ENCODE results near the gene FAM20C. TPM values are rescaled to one million over a fixed set of nuclear protein-coding genes. Genes with fewer than 3 reads are reported as not detected.

The FAM20C gene
- total RNA-seq, 1 donor from 2014 or later, result 90.8 TPM

DNA sequence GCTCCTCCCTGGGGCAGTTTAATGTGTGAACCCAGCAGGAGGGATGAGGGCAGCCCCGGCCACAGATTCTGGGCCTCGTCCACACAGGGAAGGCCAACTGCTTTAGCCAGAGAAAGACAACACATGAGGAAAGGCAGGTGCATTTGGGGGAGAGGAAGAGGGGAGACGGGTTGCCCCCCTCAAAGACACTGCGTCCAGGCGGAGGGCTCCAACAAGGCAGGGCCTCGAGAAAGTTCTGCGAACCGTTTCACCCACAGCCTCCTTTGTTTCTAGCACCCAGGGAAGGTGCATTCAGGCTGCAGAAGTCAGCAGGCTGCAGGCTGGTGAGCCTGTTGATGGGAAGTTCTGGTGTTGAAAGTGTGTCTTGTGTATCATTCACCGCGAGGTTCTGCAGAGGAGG lies 107.7 kb downstream of the FAM20C start:
- Histone ChIP-seq H3K27me3 (no peaks in the 10 kb centered on the region), H3K4me3 (no peak overlapping the region), H3K27ac (no peak overlapping the region), H3K9me3 (no peaks in the 10 kb centered on the region), H3K4me1 (no peaks in the 10 kb centered on the region), H3K36me3 (no peaks in the 10 kb centered on the region)
- DNase-seq (ENCODE audit: low spot score in 2 of 2), result no peak
- intact Hi-C loops (cut with DNase I), result no loop called here
- TF ChIP-seq CTCF (IDR thresholded peaks at IDR 0.05), result no peak

- Histone ChIP-seq H3K27me3 (no peaks in the 10 kb centered on the region), H3K4me3 (no peak overlapping the region), H3K36me3 (no peaks in the 10 kb centered on the region), H3K9me3 (no peaks in the 10 kb centered on the region), H3K4me1 (no peaks in the 10 kb centered on the region), H3K27ac (no peak overlapping the region)
- TF ChIP-seq CTCF (IDR thresholded peaks at IDR 0.05), result no peak
- intact Hi-C loops (cut with DNase I), result no loop called here
- DNase-seq (ENCODE audit: low spot score in 2 of 2), result no peak
Measured at GRCh38 chr7:300546-301290, 108.3 kb downstream of the FAM20C start.

- no peak overlapping the region for H3K4me3 ChIP-seq
- no peaks in the 10 kb centered on the region for H3K27me3 ChIP-seq
- no peak for DNase-seq (ENCODE audit: low spot score in 2 of 2)
- no peaks in the 10 kb centered on the region for H3K36me3 ChIP-seq
- H3K27ac ChIP-seq, result no peak overlapping the region
- H3K4me1 ChIP-seq, result no peaks in the 10 kb centered on the region
- no peak for TF ChIP-seq CTCF (IDR thresholded peaks at IDR 0.05)
- no peaks in the 10 kb centered on the region for H3K9me3 ChIP-seq
- intact Hi-C loops (cut with DNase I), result no loop called here
Measured at GRCh38 chr7:301291-302053, 109.1 kb downstream of the FAM20C start.

GRCh38 chr7:302054-302992 lies 110.0 kb downstream of the FAM20C start:
- intact Hi-C loops (cut with DNase I), result no loop called here
- H3K4me3 ChIP-seq, result no peak overlapping the region
- no peak for DNase-seq (ENCODE audit: low spot score in 2 of 2)
- no peaks in the 10 kb centered on the region for H3K4me1 ChIP-seq
- H3K27me3 ChIP-seq, result no peaks in the 10 kb centered on the region
- H3K36me3 ChIP-seq, result no peaks in the 10 kb centered on the region
- no peak overlapping the region for H3K27ac ChIP-seq
- H3K9me3 ChIP-seq, result no peaks in the 10 kb centered on the region
- no peak for TF ChIP-seq CTCF (IDR thresholded peaks at IDR 0.05)

DNA sequence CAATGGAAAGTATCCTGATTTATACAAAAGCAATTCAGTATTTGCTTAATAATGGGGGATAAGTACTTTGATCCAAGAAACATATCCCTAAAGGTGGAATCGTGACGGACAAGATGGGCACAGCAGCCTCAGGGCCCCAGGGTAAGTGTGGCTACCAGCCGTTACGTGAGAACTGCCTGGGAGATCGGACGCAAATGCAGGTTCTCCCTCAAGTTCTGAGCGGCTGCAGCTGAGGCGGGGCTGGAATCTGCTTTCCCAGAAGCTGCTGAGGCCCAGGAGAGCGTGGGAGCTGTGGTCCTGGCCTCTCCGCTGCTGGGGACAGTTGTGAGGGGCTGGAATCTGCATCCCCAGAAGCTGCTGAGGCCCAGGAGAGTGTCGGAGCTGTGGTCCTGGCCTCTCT lies 111.1 kb downstream of the FAM20C start:
- DNase-seq (ENCODE audit: low spot score in 2 of 2), result no peak
- no peak overlapping the region for H3K4me3 ChIP-seq
- no peaks in the 10 kb centered on the region for H3K27me3 ChIP-seq
- TF ChIP-seq CTCF (IDR thresholded peaks at IDR 0.05), result no peak
- intact Hi-C loops (cut with DNase I), result no loop called here
- no peaks in the 10 kb centered on the region for H3K36me3 ChIP-seq
- no peak overlapping the region for H3K27ac ChIP-seq
- H3K9me3 ChIP-seq, result no peaks in the 10 kb centered on the region
- H3K4me1 ChIP-seq, result no peaks in the 10 kb centered on the region
